ENCODE results near the gene METAP2.

METAP2 gene

GRCh38 chr12:95437565-95437964, 36.4 kb upstream of the METAP2 start:
- CTCF ChIA-PET = no interaction called here

GRCh38 chr12:95439461-95440230, 34.3 kb upstream of the METAP2 start:
- Histone ChIP-seq H3K27ac (ENCODE audit: extremely low read depth, low read depth, low read length) (no peak overlapping the region), H3K9me3 (ENCODE audit: control insufficient read depth, insufficient read depth, low read depth, low read length) (no peaks in the 10 kb centered on the region), H3K36me3 (ENCODE audit: control insufficient read depth in 2 of 2, insufficient read depth in 1 of 2, low read length in 2 of 2) (no peaks in the 10 kb centered on the region), H3K4me3 (ENCODE audit: low read depth, low read length) (no peak overlapping the region), H3K4me1 (ENCODE audit: control insufficient read depth, insufficient read depth, low read length) (no peaks in the 10 kb centered on the region)
- ChIA-PET POLR2A (no interaction called here), CTCF (interaction anchor here (0.6 kb wide), 1 partner anchor 193 kb away, joined by 3 read pairs; no protein-coding TSS in a partner anchor)
- no peak for TF ChIP-seq PRDM2 (tag by site-specific recombination; IDR thresholded peaks at IDR 0.05; ENCODE audit: borderline replicate concordance)
- no peak for TF ChIP-seq GFI1B (tag by site-specific recombination; IDR thresholded peaks at IDR 0.05)
- TF ChIP-seq ZNF548 (tag by site-specific recombination; IDR thresholded peaks at IDR 0.05) = no peak
- TF ChIP-seq ZNF555 (tag by site-specific recombination; conservative IDR thresholded peaks at IDR 0.05) = no peak

More at GRCh38 chr12:95437565-95437964, 36.4 kb upstream of the METAP2 start:
- H3K4me1 ChIP-seq (ENCODE audit: control insufficient read depth, insufficient read depth, low read length) = no peaks in the 10 kb centered on the region
- H3K36me3 ChIP-seq (ENCODE audit: control insufficient read depth in 2 of 2, insufficient read depth in 1 of 2, low read length in 2 of 2) = no peaks in the 10 kb centered on the region
- POLR2A ChIA-PET = no interaction called here
- H3K27ac ChIP-seq (ENCODE audit: extremely low read depth, low read depth, low read length) = no peak overlapping the region
- H3K9me3 ChIP-seq (ENCODE audit: control insufficient read depth, insufficient read depth, low read depth, low read length) = no peaks in the 10 kb centered on the region
- H3K4me3 ChIP-seq (ENCODE audit: low read depth, low read length) = no peak overlapping the region
- no peak for TF ChIP-seq MYNN (tag by site-specific recombination; IDR thresholded peaks at IDR 0.05; ENCODE audit: borderline replicate concordance)
- TF ChIP-seq ZNF530 (tag by site-specific recombination; IDR thresholded peaks at IDR 0.05; ENCODE audit: low read depth) = no peak
- TF ChIP-seq ZNF639 (tag by site-specific recombination; IDR thresholded peaks at IDR 0.05) = no peak
- no peak for TF ChIP-seq ZNF214 (tag by site-specific recombination; IDR thresholded peaks at IDR 0.05; ENCODE audit: borderline replicate concordance)
- TF ChIP-seq CTCF (tag by site-specific recombination; IDR thresholded peaks at IDR 0.05) = no peak
- no peak for TF ChIP-seq WT1 (tag by site-specific recombination; IDR thresholded peaks at IDR 0.05)
- no peak for TF ChIP-seq ZSCAN23 (tag by site-specific recombination; IDR thresholded peaks at IDR 0.05)
- TF ChIP-seq SP2 (tag by site-specific recombination; IDR thresholded peaks at IDR 0.05) = no peak
- TF ChIP-seq ZNF654 (tag by site-specific recombination; IDR thresholded peaks at IDR 0.05; ENCODE audit: low read depth) = no peak
- no peak for TF ChIP-seq ZFP37 (tag by site-specific recombination; IDR thresholded peaks at IDR 0.05)
- no peak for TF ChIP-seq ZNF280D (tag by site-specific recombination; IDR thresholded peaks at IDR 0.05)
- no peak for TF ChIP-seq GLI4 (tag by site-specific recombination; IDR thresholded peaks at IDR 0.05)
- no peak for TF ChIP-seq SCRT1 (tag by site-specific recombination; IDR thresholded peaks at IDR 0.05; ENCODE audit: borderline replicate concordance)
- no peak for TF ChIP-seq ZNF239 (tag by site-specific recombination; IDR thresholded peaks at IDR 0.05)
- no peak for TF ChIP-seq HOXD13 (CRISPR knock-in tag; IDR thresholded peaks at IDR 0.05; ENCODE audit: borderline replicate concordance)

All from HEK293 (cell line).